Measurements from ENCODE around the gene FOXP3.

GRCh38 chrX:49243166-49243565 lies 21.3 kb downstream of the FOXP3 start:
- TF ChIP-seq CTCF (IDR thresholded peaks at IDR 0.05; ENCODE audit: poor library complexity) (no peak), EZH2phosphoT487 (IDR thresholded peaks at IDR 0.05; ENCODE audit: low read depth, severe bottlenecking, unreplicated experiment) (no peak), EZH2 (IDR thresholded peaks at IDR 0.05; ENCODE audit: borderline replicate concordance) (no peak)

Data from hepatocyte (in vitro differentiated cells).